ENCODE results near the gene AQP12B.

DNA sequence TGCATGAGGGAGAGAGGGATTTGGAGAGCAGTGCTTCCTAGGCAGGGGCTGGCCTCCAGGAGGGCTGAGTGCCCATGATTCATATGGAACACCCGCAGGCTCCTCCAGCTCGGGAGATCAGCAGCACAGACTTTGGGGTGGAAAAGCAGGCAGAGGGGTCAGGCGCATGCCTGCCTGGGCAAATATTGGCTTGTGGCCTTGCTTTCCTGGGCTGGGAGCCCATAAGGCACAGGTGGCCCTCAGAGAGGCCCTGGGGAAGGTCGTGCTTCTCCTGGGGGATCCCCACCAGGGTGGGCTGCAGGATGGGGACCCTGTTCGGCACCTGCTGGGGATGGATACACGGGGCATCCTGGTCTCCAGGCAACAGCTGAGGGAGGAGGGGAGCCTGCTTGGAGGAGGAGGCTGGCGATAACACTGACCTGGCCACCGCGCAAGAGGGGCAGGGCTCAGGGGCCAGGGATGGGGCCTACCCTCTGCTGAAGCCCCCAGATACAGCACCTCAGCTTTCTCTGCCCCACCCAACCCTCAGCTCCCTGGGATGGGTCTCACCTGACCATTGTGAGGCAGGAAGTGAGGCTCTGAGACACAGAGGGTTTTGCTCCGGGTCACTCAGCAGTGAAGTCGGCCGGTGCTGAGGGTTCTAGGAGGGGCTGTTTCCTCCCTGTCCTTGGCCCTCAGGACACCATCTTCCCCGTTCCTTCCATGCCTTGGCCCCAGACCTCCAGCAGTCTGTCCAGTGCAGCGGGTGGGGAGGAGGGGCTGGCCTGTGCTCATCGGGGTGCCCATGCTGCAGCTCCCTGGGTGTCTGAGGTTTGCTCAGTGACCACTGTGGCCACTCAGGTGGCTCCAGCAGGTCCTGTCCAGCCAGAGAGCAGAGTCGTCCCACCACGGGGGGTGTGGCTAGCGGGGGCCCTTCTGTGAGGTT, 21.0 kb upstream of the AQP12B start:
- TF ChIP-seq, protein P1, sequence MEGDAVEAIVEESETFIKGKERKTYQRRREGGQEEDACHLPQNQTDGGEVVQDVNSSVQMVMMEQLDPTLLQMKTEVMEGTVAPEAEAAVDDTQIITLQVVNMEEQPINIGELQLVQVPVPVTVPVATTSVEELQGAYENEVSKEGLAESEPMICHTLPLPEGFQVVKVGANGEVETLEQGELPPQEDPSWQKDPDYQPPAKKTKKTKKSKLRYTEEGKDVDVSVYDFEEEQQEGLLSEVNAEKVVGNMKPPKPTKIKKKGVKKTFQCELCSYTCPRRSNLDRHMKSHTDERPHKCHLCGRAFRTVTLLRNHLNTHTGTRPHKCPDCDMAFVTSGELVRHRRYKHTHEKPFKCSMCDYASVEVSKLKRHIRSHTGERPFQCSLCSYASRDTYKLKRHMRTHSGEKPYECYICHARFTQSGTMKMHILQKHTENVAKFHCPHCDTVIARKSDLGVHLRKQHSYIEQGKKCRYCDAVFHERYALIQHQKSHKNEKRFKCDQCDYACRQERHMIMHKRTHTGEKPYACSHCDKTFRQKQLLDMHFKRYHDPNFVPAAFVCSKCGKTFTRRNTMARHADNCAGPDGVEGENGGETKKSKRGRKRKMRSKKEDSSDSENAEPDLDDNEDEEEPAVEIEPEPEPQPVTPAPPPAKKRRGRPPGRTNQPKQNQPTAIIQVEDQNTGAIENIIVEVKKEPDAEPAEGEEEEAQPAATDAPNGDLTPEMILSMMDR (IDR thresholded peaks at IDR 0.05): no peak
- TF ChIP-seq ZFX (IDR thresholded peaks at IDR 0.05; ENCODE audit: borderline replicate concordance): no peak
